T-helper 9 cell (primary cell): ENCODE results near the gene C6orf15.

Experiments used
- DNase-seq: peaks from one replicate; pipeline ENCODE4 v3.0.0-alpha.2; 2020
- total RNA-seq, 2 donors: gene quantifications; one replicate each; lab custom pipeline; 2026; lab: John Stamatoyannopoulos, UW

Gene C6orf15
- total RNA-seq: 0 reads per million in 2 donors

DNA sequence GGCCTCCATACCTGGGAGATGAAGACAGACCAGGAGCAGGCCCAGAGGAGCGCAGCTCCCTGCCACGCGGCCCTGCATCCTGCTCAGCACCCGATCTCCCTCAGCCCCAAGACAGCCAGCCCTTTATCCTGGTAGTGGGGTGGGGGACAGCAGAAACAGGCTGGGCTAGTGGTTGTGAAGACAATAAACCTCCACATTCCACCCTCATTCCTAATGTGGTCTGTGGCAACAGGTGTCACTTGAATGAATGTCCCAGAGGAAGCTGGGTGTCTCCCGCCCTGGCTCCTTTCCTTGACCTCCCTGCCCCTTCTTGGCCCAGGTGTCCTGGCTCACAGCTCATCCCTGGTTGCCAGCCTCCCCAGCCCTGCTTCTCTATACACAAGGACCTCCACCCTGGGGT, at the start of gene C6orf15:
Gene C6orf15, minus strand, starts transcription at position 98 of the 400 bp plus-strand sequence. Its CDS starts 20 bp downstream, at position 78.
- DNase-seq: no peak

DNA sequence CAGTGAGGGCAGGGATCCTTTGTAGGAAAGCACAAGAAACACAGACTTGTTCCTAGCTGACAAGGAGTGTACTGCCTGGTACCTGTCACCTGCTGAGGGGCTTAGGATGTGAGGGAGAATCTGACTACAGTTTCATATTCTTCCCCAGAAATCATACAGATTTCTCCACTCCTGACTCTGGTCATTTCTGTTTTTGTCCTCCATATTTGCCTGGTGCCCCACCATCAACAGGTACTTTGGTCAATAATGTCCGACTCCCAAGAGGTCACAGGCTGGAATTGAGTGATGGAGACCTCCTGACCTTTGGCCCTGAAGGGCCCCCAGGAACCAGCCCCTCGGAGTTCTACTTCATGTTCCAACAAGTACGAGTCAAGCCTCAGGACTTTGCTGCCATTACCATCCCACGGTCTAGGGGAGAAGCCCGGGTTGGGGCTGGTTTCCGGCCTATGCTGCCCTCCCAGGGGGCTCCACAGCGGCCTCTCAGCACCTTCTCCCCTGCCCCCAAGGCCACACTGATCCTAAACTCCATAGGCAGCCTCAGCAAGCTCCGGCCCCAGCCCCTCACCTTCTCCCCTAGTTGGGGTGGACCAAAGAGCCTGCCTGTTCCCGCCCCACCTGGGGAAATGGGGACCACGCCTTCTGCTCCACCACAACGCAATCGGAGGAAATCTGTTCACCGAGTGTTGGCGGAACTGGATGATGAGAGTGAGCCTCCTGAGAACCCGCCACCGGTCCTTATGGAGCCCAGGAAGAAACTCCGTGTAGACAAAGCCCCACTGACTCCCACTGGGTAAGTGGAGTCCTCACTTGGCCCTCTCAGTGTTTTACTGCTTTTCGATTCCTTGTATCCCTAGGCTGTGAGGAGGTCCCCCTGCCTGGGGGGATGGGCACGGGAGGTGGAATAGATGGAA, 49.1 kb upstream of the C6orf15 start:
- DNase-seq: no peak

GRCh38 chr6:31158863-31159855, 46.8 kb upstream of the C6orf15 start:
- no peak for DNase-seq

DNA sequence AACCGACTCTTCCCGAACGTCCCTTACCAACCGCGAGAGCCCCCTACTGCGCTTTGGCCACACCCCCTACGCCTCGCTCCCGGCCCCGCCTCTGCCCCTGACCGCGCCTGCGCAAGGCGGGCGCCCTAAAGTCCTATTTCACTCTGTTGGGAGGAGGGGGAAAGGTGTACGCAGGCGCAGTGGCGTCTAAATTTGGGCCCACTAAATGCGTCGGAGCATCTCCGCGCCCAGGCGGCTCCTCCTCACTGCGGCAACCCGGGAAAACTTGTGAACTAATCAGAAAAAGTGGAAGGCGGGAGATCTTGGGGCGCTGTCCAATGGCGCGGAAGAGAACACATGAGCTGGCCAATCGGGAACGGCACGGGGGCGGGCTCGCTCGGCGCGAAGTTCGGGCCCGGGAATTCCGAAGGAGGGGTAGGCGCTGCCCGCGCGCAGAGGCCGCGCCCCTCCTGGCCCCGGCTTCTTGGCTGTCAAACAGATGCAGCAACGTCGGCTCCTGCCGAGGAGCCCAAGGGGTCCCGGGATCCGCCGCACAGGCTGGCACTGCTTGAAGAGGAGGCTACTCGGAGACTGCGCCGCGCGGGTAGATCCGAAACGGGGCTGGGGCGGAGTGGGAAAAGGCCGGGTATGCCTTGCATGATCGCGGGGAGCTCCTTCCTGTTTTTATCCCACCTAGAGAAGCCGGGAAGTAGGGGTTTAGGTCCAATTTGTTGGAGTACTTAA, 45.9 kb upstream of the C6orf15 start, which contains the start of gene TCF19:
Gene TCF19, plus strand, starts transcription at position 450 of the 723 bp plus-strand sequence. CDS start 881 bp downstream, outside the sequence.
- peak; percentile 98 for DNase-seq

- no peak for DNase-seq
Measured at GRCh38 chr6:31157513-31158139, 45.3 kb upstream of the C6orf15 start, which contains the start of gene CCHCR1. TSS of gene CCHCR1 (minus strand) at chr6:31157802. CDS start at chr6:31157600, 202 bp downstream.

- no peak for DNase-seq
Measured at GRCh38 chr6:31156641-31157040, 44.3 kb upstream of the C6orf15 start.

- DNase-seq: no peak
Measured at GRCh38 chr6:31154436-31154835, 42.1 kb upstream of the C6orf15 start.

DNA sequence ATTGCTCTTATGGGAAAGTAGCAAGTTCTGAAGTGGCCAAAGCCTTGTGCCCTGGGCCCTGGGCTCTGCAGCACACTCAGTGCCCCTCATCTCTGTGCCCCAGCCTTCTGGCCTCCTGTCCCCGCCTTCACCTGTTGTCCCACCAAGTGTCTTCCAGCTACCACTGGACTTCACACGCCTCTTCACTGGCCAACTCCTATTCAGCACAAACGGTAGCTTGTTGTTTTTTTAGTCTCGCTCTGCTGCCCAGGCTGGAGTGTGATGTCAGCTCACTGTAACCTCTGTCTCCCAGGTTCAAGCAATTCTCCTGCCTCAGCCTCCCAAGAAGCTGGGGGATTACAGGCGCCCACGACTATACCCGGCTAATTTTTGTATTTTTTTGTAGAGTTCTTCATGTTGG, 40.4 kb upstream of the C6orf15 start:
- no peak for DNase-seq

DNA sequence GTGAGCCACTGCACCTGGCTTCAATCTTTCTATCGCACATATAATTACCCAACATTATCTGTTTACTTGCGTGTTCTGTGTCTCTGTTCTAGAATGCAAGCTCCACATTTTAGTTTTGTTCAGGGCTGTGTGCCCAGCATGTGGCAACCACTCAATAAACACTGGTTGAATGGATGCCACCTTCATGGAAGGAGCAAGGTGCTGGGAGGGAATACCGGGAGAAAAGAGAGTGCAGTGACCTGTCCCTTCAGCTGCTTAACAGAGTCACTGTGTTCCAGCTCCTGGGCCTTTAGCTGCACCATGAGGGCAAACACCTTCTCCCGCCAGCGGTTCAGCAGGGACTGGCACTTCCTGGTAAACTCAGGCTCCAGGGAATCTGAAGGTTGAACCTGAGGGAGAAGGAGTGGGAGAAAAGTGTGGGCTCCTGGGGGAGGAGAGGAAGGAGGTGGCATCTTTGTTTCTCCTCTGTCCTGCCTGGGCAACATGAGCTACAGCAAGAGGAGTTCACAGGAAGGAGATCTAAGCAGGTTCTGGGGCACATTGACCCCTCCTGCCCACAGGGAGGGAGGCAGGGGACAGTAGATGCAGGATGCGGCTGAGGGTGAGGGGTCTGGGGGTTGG, 37.6 kb upstream of the C6orf15 start:
- DNase-seq: no peak

DNA sequence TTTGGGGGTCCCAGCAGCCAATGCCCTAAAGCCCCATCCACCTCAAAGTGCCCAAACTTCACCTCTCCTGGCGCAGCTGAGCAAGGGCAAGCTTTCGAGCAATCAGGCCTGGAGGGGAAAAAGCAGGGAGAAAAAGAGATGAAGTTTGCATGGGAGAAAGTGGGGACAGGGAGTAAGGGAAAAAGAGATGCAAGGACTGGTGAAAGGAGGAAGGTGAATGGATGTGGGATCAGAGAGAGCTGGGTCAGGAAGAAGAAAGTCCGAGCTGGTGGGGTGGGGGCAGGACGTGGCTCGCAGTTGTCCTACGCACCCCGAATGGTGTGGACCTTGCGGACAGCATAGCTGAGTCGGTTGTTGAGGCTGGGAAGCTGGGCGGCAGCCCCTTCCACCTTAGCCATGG, 33.0 kb upstream of the C6orf15 start:
- DNase-seq: no peak

DNA sequence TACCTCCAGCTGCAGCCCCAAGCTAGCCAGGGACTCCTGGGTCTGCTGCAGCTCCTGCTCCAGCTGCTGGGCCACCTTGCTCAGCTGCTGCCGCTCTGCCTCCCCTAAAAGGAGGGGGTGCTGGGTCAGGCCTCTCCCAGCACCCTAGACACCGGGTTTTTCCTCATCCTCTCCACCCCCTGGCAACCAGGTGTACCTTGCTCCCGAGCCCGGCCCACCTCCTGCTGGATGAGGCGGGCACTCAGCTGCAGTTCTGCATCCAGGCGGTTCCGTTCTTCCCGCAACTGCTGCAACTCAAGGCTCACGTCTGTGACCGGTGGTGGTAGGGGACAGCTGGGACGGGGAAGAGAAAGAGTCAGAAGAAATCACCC, 32.6 kb upstream of the C6orf15 start:
- DNase-seq: no peak

DNA sequence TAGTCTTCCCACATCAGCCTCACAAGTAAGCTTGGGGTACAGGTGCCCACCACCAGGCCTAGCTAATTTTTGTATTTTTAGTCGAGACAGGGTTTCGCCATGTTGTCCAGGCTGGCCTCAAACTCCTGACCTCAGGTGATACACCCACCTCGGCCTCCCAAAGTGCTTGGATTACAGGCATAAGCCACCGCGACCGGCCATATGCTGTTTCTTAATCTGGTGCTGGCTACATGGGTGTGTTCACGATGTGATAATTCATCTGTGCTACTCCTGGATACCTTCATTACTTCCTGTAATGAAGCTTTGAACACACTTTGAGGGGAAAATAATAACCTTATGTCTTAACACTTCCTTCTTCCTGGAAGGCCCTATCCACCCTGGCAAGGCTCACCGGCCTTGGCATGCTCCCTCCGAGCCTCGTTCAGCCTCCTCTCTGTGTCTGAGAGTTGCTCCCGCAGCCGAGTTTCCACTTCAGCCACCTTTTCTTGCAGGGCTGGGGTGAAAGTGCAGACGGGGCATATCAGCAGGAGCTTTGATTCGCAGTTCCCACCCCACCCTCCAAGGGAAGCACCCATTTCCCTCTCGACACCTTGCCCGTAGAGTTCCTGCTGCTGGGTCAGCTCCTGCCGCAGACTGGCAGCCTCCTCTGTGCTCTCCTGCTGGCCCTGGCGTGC, 32.1 kb upstream of the C6orf15 start:
- DNase-seq: no peak

DNA sequence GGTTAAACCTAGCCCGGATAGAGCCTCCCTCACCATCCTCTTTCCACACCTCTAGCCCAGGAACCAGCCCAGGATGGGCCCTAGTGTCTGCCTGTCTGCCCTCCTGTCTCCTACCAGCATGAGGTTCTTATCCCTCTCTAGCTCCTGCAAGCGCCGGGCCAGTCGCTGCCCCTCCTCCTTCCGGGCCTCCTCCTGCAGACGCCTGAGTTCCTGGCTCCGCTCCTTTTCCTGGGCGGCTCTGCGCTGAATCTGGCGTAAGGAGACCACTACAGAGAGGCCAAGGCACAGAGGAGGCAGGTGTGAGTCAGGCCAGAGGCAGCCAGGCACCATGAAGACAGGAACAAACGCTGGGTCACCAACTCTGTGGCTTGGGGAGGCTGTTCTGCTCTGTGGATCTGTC, 30.8 kb upstream of the C6orf15 start:
- DNase-seq: no peak

- no peak for DNase-seq
Measured at GRCh38 chr6:31142361-31142761, 30.0 kb upstream of the C6orf15 start.

- DNase-seq: no peak
Measured at GRCh38 chr6:31140643-31141042, 28.3 kb upstream of the C6orf15 start.

- no peak for DNase-seq
Measured at GRCh38 chr6:31139599-31139998, 27.2 kb upstream of the C6orf15 start.

DNA sequence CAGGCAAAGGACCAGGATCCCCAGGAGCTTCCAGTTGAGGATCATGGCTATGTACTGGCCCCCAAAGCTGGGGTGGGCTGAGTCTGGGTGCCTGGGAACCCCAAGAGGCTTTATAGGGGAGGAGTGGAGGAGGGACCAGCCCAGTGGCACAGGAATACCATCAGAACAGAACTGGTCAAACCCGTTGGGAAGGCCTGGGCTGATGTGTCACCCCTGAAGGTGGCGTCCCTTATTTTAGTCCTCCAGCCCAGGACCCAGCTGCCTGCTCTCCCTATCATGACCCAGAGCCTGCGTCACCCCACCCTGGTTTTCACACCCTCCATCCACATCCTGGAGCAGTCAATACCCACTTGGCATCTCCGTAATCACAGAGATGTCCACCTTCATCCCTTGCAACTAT, 26.6 kb upstream of the C6orf15 start, which contains the start of gene PSORS1C2:
Gene PSORS1C2, minus strand, starts transcription at position 85 of the 400 bp plus-strand sequence. Its CDS starts 40 bp downstream, at position 45.
- DNase-seq: no peak

GRCh38 chr6:31135710-31136109, 23.3 kb upstream of the C6orf15 start:
- no peak for DNase-seq

- no peak for DNase-seq
Measured at GRCh38 chr6:31132806-31133205, 20.4 kb upstream of the C6orf15 start.

DNA sequence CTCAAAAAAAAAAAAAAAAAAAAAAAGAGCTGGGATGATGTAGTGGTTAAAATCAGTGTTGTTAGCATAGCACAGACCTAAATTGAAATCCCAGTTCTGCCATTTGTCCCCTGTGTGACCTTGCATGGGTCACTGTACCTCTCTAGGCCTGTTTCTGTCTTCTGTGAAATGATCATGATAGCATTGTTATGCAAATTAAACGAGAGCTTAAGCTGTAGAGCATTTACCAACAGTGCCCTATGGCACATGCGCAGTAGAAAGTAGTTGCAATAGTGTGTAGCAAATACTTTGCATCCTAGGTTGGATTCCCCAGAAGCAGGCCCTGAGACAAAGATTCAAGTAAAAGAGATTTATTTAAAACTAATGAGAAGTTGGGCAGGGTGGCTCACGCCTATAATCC, 19.2 kb upstream of the C6orf15 start:
- DNase-seq: no peak

DNA sequence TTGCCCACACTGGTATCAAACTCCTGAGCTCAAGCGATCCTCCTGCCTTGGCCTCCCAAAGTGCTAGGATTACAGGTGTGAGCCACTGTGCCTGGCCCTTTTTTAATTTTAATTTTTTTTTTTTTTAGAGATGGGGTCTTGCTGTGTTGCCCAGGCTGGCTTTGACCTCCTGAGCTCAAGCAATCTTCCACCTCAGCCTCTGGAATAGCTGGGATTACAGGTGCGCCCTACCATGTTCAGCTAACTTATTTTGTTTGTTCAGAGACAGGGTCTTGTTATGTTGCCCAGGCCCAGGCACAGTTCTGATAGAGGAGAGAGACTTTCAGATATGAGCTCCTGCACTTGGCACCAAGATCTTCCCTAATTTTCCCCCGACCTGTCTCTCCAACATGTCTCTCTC, 18.4 kb upstream of the C6orf15 start:
- no peak for DNase-seq
